Endothelial cell of umbilical vein (primary cell): ENCODE data around the gene FANCE. TPM values are rescaled to one million over a fixed set of nuclear protein-coding genes. Genes with fewer than 3 reads are reported as not detected.

ENCODE experiments used
- BruUV-seq: library from RNA; stranded (reverse); fragments of 400-500 nt; replicated peaks from 2 replicates; lab custom pipeline; 2021; lab: Mats Ljungman, UMichigan
- CTCF ChIA-PET: fragments of 300-600, 350-600 bp; sonication (Branson Sonifier 250); formaldehyde crosslinking; loops from one replicate; lab custom pipeline; 2021; ENCODE audit warnings: antibody characterized with exemption, inconsistent platforms; lab: Charles Lee
- POLR2A ChIA-PET: fragments of 300-600, 350-600 bp; sonication (Branson Sonifier 250); formaldehyde crosslinking; loops from one replicate; lab custom pipeline; 2021; ENCODE audit warnings: antibody characterized with exemption, inconsistent platforms; lab: Charles Lee
- DNase-seq: peaks from one replicate; pipeline ENCODE4 v3.0.0-alpha.2; 2011; ENCODE audit warnings: low read depth, low spot score
- FAIRE-seq: peaks from 2 replicates; lab custom pipeline; 2011; peaks lifted over from hg19 to GRCh38; lab: Jason Lieb, UNC
- H2AFZ ChIP-seq: 2 replicates; pipeline ENCODE4 v1.6.0; 2012; ENCODE audit warnings: low read depth, low read length, control low read depth, inconsistent platforms
- H3K27ac ChIP-seq: 2 replicates; pipeline ENCODE4 v1.5.1; 2011; ENCODE audit warnings: low read depth, mild to moderate bottlenecking, control low read depth, low read length, moderate library complexity; ENCODE audit not compliant: insufficient read depth
- H3K27me3 ChIP-seq, 2 experiments: 2 replicates each; pipeline versions ENCODE4 v1.6.0 to v1.6.1; 2011; ENCODE audit warnings: low read length in 2 of 2, mixed read lengths in 1 of 2; ENCODE audit not compliant: control insufficient read depth in 2 of 2, insufficient read depth in 2 of 2
- H3K36me3 ChIP-seq, 2 experiments: 2 replicates in 1 of 2; 3 replicates in 1 of 2; pipeline ENCODE4 v1.5.1; 2011; ENCODE audit warnings: low read length in 2 of 2, mild to moderate bottlenecking in 1 of 2, moderate library complexity in 1 of 2; ENCODE audit not compliant: control insufficient read depth in 2 of 2, insufficient read depth in 2 of 2; ENCODE audit errors: extremely low read depth in 1 of 2
- H3K4me1 ChIP-seq: 3 replicates; pipeline ENCODE4 v1.5.1; 2011; ENCODE audit warnings: mild to moderate bottlenecking, low read length; ENCODE audit not compliant: control insufficient read depth, insufficient read depth; ENCODE audit errors: extremely low read depth
- H3K4me2 ChIP-seq: 2 replicates; pipeline ENCODE4 v1.6.1; 2011; ENCODE audit warnings: low read length, control low read depth, mixed read lengths; ENCODE audit not compliant: insufficient read depth
- H3K4me3 ChIP-seq, 3 experiments: fragments of 200-600 bp in 1 of 3; sonication (generic), shearing (Covaris generic) in 1 of 3; replicated peaks in 1 of 3; 2 replicates each; pipeline ENCODE4 v1.5.1; 2011 to 2016; ENCODE audit warnings: control low read depth in 3 of 3, low read length in 3 of 3, mild to moderate bottlenecking in 2 of 3, inconsistent platforms in 1 of 3, low read depth in 1 of 3, moderate library complexity in 1 of 3; ENCODE audit not compliant: insufficient read depth in 1 of 3
- H3K79me2 ChIP-seq: 2 replicates; pipeline ENCODE4 v1.6.0; 2012; ENCODE audit warnings: low read length, inconsistent platforms; ENCODE audit not compliant: control insufficient read depth, insufficient read depth
- H3K9ac ChIP-seq: replicated peaks from 2 replicates; pipeline ENCODE3; 2011; ENCODE audit warnings: low read length, control low read depth; ENCODE audit not compliant: insufficient read depth; ENCODE audit errors: extremely low read depth
- H3K9me1 ChIP-seq: replicated peaks from 3 replicates; pipeline ENCODE4 v1.6.0; 2011; ENCODE audit warnings: mild to moderate bottlenecking, low read length; ENCODE audit not compliant: control insufficient read depth, insufficient read depth; ENCODE audit errors: extremely low read depth
- H3K9me3 ChIP-seq: replicated peaks from 2 replicates; pipeline ENCODE4 v1.5.1; 2012; ENCODE audit warnings: low read length, inconsistent platforms; ENCODE audit not compliant: control insufficient read depth, insufficient read depth
- H4K20me1 ChIP-seq: replicated peaks from 2 replicates; pipeline ENCODE3; 2011; ENCODE audit warnings: mild to moderate bottlenecking, low read length; ENCODE audit not compliant: control insufficient read depth, insufficient read depth; ENCODE audit errors: extremely low read depth
- EZH2 ChIP-seq: IDR thresholded peaks from 2 replicates; pipeline ENCODE4 v1.6.1; 2012; ENCODE audit warnings: borderline replicate concordance, low read depth, mild to moderate bottlenecking, moderate library complexity, low read length, inconsistent platforms; ENCODE audit not compliant: severe bottlenecking
- FOS ChIP-seq: IDR thresholded peaks from 2 replicates; pipeline ENCODE4 v1.6.1; 2011; ENCODE audit warnings: mild to moderate bottlenecking, low read length, moderate library complexity, borderline replicate concordance; ENCODE audit not compliant: insufficient read depth
- GATA2 ChIP-seq: IDR thresholded peaks from 2 replicates; pipeline ENCODE4 v1.7.0; 2011; ENCODE audit warnings: low read depth, mild to moderate bottlenecking, moderate library complexity, mixed read lengths, low read length; ENCODE audit not compliant: insufficient read length, insufficient read depth
- JUN ChIP-seq: IDR thresholded peaks from 2 replicates; pipeline ENCODE4 v1.6.1; 2011; ENCODE audit warnings: borderline replicate concordance, low read depth; ENCODE audit not compliant: insufficient read length, insufficient read depth
- MAX ChIP-seq: IDR thresholded peaks from 2 replicates; pipeline ENCODE4 v1.6.1; 2011; ENCODE audit not compliant: insufficient read depth, insufficient read length
- MYC ChIP-seq: IDR thresholded peaks from one replicate; pipeline ENCODE4 v1.6.1; 2011; ENCODE audit warnings: mild to moderate bottlenecking, low read depth, low read length
- POLR2A ChIP-seq: IDR thresholded peaks from 2 replicates; pipeline ENCODE4 v1.6.1; 2012; ENCODE audit warnings: low read depth, mild to moderate bottlenecking, control low read depth, low read length
- POLR2AphosphoS5 ChIP-seq: IDR thresholded peaks from 2 replicates; pipeline ENCODE4 v1.6.1; 2012; ENCODE audit warnings: low read depth, mild to moderate bottlenecking, control low read depth, low read length, moderate library complexity; ENCODE audit not compliant: insufficient read depth
- dilution Hi-C: fragments of 300-500 bp; cut with MboI; formaldehyde crosslinking; loops from one replicate; pipeline ENCODE4 v1.15.0; 2019; ENCODE audit warnings: low sequenced_read_pairs; ENCODE audit not compliant: extremely low pct_ligation_motif_present
- intact Hi-C: fragments of 100-400 bp; cut with micrococcal nuclease; formaldehyde crosslinking; loops from one replicate; pipeline ENCODE4 v1.10.0; 2022
- polyA plus RNA-seq, 4 experiments: library from polyadenylated mRNA; depleted of rRNA in 3 of 4; stranded (reverse) in 3 of 4; unstranded in 1 of 4; fragments of >200 nt; gene quantifications; 2 replicates each; pipeline versions ENCODE4 v1.2.1 to v1.2.3, GENCODE V29; 2011 to 2012; ENCODE audit warnings: missing spikeins in 1 of 4
- total RNA-seq: library from RNA; stranded (reverse); gene quantifications from 2 replicates; pipeline ENCODE4 v1.2.3, GENCODE V29; 2021
- TF ChIP-seq, protein P1 (sequence below), 2 donors: IDR thresholded peaks; 1 replicate in 1 of 2; 2 replicates in 1 of 2; pipeline ENCODE4 v1.5.1; 2011; ENCODE audit warnings: low read length in 2 of 2, mild to moderate bottlenecking in 2 of 2, moderate library complexity in 2 of 2, control low read depth in 1 of 2, inconsistent platforms in 1 of 2, low read depth in 1 of 2; ENCODE audit not compliant: insufficient read depth in 1 of 2; ENCODE audit errors: extremely low read depth in 1 of 2

FANCE gene
- total and polyA plus RNA-seq, 2 donors (not counting 3 experiments of a cell fraction or from before 2014, with no cell fraction given) = 9.1 to 12.7 TPM

DNA sequence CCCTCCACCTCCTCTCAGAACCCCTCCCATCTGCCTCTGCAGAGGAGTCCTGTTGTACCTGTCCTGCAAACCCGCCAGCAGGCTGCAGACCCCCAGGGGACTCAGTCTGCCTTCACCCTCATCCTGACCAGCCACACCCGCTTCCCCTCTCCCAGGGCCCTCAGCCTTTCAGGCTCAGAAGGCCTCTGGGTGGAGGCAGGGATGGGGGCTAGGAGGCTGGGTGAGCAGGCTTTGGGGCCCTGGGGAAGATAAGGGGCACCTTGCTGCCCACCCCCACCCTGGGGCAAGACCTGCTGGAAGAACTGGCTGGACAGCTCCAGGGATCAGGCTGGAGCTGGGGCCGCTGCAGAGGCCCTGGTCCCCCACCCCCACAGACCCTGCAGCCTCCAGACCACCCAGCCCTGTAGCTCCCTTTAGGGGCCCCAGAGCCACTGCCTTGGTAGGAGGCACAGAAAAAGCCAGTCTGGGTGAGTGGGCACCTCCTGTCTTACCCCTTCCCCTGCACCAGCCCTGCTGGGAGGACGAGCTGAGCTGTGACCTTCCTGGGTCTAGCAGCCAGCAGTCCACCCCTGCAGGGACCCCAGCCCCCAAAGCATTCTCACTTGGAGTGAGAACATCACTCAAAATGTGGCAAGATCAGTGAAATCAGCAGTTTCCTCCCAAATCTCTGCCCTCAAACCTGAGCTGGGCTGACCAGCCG, 39.6 kb downstream of the FANCE start:
- Histone ChIP-seq H3K9me3 (no peaks in the 10 kb centered on the region), H3K27me3 (peaks cover 9 to 10% of the 10 kb centered on the region in 2 experiments), H3K9ac (no peak overlapping the region), H4K20me1 (no peaks in the 10 kb centered on the region), H2AFZ (no peak overlapping the region), H3K4me2 (no peak overlapping the region), H3K4me1 (no peaks in the 10 kb centered on the region), H3K27ac (no peak overlapping the region), H3K36me3 (no peaks in the 10 kb centered on the region), H3K79me2 (no peaks in the 10 kb centered on the region), H3K9me1 (no peaks in the 10 kb centered on the region), H3K4me3 (no peak overlapping the region)
- POLR2A ChIA-PET = no interaction called here
- TF ChIP-seq, protein P1, sequence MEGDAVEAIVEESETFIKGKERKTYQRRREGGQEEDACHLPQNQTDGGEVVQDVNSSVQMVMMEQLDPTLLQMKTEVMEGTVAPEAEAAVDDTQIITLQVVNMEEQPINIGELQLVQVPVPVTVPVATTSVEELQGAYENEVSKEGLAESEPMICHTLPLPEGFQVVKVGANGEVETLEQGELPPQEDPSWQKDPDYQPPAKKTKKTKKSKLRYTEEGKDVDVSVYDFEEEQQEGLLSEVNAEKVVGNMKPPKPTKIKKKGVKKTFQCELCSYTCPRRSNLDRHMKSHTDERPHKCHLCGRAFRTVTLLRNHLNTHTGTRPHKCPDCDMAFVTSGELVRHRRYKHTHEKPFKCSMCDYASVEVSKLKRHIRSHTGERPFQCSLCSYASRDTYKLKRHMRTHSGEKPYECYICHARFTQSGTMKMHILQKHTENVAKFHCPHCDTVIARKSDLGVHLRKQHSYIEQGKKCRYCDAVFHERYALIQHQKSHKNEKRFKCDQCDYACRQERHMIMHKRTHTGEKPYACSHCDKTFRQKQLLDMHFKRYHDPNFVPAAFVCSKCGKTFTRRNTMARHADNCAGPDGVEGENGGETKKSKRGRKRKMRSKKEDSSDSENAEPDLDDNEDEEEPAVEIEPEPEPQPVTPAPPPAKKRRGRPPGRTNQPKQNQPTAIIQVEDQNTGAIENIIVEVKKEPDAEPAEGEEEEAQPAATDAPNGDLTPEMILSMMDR (IDR thresholded peaks at IDR 0.05; ENCODE audit: extremely low read depth in 1 of 2, insufficient read depth in 1 of 2, low read depth in 1 of 2, low read length in 2 of 2) = no peak
- TF ChIP-seq FOS = no peak
- TF ChIP-seq GATA2 = no peak
- TF ChIP-seq POLR2AphosphoS5 = no peak
- no peak for TF ChIP-seq JUN
- TF ChIP-seq EZH2 = no peak
- TF ChIP-seq MAX = no peak
- TF ChIP-seq MYC = no peak
- TF ChIP-seq POLR2A = no peak
- CTCF ChIA-PET = interaction anchor here (0.5 to 1.2 kb wide), 2 partner anchors 10 to 12 kb away, joined by 3 to 4 read pairs; no protein-coding TSS in a partner anchor
- intact Hi-C loops (loop anchor here (2.0 kb wide), 1 partner anchor 23 kb away; the partner anchor contains the start of gene RPL10A), dilution Hi-C loops (no loop called here)
- BruUV-seq = no TSS peak
- FAIRE-seq (no peak), DNase-seq (no peak)
